ENCODE data around the gene NMT1. TPM values are rescaled to one million over a fixed set of nuclear protein-coding genes. Genes with fewer than 3 reads are reported as not detected.

Gene NMT1
- total and polyA plus RNA-seq, 11 donors: 36.8 to 114 (median 68.7) TPM

DNA sequence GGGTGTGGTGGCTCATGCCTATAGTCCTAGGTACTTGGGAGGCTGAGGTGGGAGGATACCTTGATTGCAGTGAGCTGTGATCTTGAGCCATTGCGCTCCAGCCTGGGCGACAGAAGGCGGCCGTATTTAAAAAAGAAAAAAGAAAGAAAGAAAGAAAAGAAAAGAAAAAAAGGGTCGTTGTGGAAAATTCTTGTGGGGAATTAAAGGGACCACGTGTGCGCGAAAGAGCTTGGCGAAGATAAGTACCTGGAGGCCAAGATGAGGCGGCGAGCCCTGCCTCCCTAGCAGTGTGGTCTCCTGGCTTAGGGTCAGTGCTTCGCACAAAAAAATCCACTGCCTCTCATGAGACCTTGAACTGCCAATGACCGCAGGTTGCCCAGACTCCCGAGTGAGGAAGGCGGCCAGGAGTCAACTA is 728 bp upstream of the NMT1 start:
- Histone ChIP-seq H3K4me1 (peaks cover 2 to 54% (median 41%) of the 10 kb centered on the region in 12 donors), H3K36me3 (no peaks in the 10 kb centered on the region), H3K4me3 (peak overlapping the region; percentile 37 to 94 (median 78)), H3K27ac (peak overlapping the region; percentile 68 to 95 (median 86)), H3K9me3 (no peaks in the 10 kb centered on the region), H3K27me3 (no peaks in the 10 kb centered on the region)
- no peak for TF ChIP-seq POLR2A (IDR thresholded peaks at IDR 0.05)
- TF ChIP-seq, protein P1, sequence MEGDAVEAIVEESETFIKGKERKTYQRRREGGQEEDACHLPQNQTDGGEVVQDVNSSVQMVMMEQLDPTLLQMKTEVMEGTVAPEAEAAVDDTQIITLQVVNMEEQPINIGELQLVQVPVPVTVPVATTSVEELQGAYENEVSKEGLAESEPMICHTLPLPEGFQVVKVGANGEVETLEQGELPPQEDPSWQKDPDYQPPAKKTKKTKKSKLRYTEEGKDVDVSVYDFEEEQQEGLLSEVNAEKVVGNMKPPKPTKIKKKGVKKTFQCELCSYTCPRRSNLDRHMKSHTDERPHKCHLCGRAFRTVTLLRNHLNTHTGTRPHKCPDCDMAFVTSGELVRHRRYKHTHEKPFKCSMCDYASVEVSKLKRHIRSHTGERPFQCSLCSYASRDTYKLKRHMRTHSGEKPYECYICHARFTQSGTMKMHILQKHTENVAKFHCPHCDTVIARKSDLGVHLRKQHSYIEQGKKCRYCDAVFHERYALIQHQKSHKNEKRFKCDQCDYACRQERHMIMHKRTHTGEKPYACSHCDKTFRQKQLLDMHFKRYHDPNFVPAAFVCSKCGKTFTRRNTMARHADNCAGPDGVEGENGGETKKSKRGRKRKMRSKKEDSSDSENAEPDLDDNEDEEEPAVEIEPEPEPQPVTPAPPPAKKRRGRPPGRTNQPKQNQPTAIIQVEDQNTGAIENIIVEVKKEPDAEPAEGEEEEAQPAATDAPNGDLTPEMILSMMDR (IDR thresholded peaks at IDR 0.05): no peak
- intact Hi-C loops (cut with DNase I): loop anchor here in 2 of 10 donors (1.0 to 5.0 kb wide), 4 partner anchors 8 to 72 kb away; partner anchors contain the start of gene PLCD3 (in 2 of the 2)
- 12 to 18% (median 12%) methylated on average over 15 of the region's 15 CpGs for WGBS, 4 donors
- DNase-seq (no peak), ATAC-seq (peak in 1 of 4 donors; percentile 2)

DNA sequence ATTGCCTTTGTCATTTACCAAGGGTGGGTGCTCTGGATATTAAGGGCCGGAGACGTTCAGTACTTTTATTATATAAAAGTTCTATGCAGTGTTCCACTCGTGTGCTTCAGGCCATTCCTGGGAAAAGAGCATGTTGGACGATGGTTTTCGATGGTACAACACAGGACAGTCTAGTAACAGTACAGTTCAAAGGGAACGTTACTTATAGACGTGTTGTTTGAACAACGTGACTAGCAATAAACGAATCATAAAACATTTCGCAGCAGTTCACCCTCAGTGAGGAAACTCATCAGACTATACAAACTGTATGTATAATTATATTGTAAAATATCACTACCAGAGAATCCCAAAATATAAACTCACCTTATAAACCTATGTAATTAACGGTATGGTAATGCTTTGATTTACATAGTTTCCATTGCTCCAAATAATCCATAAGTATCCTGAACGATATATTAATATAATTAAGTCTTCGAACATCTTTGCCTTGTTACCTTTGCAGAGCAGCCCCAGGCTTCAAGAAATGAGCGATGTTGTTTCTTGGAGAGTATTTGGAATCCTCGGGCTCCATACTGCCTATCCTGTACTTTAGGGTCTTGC is 589 bp downstream of the NMT1 start:
- H3K9me3 ChIP-seq: no peaks in the 10 kb centered on the region
- 11 to 13% (median 12%) methylated on average over 15 of the region's 15 CpGs for WGBS, 4 donors
- H3K4me1 ChIP-seq: peaks cover 2 to 65% (median 43%) of the 10 kb centered on the region in 12 donors
- intact Hi-C loops (cut with DNase I): loop anchor here in 2 of 10 donors (2.0 to 5.0 kb wide), 3 partner anchors 36 to 71 kb away; partner anchors contain the start of gene PLCD3 (in 2 of the 2)
- H3K27me3 ChIP-seq: no peaks in the 10 kb centered on the region
- ATAC-seq: no peak
- H3K36me3 ChIP-seq: peaks cover 0 to 5% (median 0%) of the 10 kb centered on the region in 9 donors
- DNase-seq: no peak
- peak overlapping the region; percentile 41 to 94 (median 78) for H3K4me3 ChIP-seq
- TF ChIP-seq POLR2A (IDR thresholded peaks at IDR 0.05): no peak
- TF ChIP-seq, protein P1 (IDR thresholded peaks at IDR 0.05): no peak
- H3K27ac ChIP-seq: peak overlapping the region; percentile 68 to 95 (median 91)

DNA sequence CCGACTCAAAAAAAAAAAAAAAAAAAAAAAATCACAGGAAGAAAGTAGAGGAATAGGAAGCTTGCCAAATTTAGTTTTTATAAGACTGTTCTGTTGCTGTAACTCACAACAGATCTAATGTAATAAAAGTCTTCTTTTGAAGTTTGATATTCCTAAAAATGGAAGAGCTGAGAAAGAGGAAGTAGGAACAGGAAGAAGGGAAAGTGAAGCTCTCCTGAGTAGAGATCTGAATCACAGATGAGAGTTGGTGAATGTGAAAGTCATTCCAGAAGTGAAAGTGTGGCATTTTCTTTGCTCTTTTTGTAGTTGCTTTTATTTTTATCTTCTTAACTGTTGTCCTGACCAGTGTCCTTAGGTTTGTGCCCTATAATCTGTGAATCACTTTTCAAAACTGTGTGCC is 2.1 kb downstream of the NMT1 start:
- intact Hi-C loops (cut with DNase I): loop anchor here in 2 of 10 donors (5.0 kb wide), 2 partner anchors 34 to 69 kb away; partner anchors contain the start of gene PLCD3 (in 1 of the 2)
- no peak for TF ChIP-seq POLR2A (IDR thresholded peaks at IDR 0.05)
- TF ChIP-seq, protein P1 (IDR thresholded peaks at IDR 0.05): no peak
- H3K36me3 ChIP-seq: peaks cover 0 to 15% (median 6%) of the 10 kb centered on the region in 9 donors
- no peak for ATAC-seq
- H3K4me3 ChIP-seq: peak overlapping the region in 1 of 12 donors; percentile 7
- H3K9me3 ChIP-seq: no peaks in the 10 kb centered on the region
- peaks cover 2 to 77% (median 44%) of the 10 kb centered on the region in 12 donors for H3K4me1 ChIP-seq
- no peak for DNase-seq
- H3K27me3 ChIP-seq: no peaks in the 10 kb centered on the region
- H3K27ac ChIP-seq: peak overlapping the region in 1 of 12 donors; percentile 51
- WGBS, 4 donors: 33 to 75% (median 70%) methylated on average over 1 of the region's 1 CpG

DNA sequence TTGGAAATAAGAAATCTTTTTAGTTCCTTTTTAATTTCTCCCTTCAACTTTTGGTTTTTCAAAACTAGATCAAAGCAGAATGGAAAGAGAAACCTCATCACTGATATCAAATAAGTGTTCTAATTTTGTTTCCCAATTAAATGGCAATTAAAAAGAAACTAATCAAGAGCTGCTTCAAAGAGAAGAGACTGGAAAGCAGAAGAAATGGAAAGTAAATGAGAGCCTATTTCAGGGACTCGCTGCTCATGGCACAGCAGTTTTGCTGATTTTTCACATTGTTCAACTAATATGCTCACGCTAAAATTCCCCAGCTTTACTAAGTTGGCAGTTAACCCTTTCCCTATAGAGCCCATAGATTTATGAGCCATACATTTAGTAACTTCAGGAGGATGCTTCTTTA is 6.5 kb downstream of the NMT1 start:
- Histone ChIP-seq H3K9me3 (no peaks in the 10 kb centered on the region), H3K36me3 (peaks cover 0 to 38% (median 24%) of the 10 kb centered on the region in 9 donors), H3K27ac (peak overlapping the region in 1 of 12 donors; percentile 49), H3K4me1 (peaks cover 0 to 58% (median 26%) of the 10 kb centered on the region in 12 donors), H3K27me3 (no peaks in the 10 kb centered on the region), H3K4me3 (no peak overlapping the region)
- 74 to 91% (median 84%) methylated on average over 2 of the region's 2 CpGs for WGBS, 4 donors
- DNase-seq (no peak), ATAC-seq (no peak)
- no peak for TF ChIP-seq POLR2A (IDR thresholded peaks at IDR 0.05)
- TF ChIP-seq, protein P1 (IDR thresholded peaks at IDR 0.05): no peak
- intact Hi-C loops (cut with DNase I): loop anchor here in 1 of 10 donors (2.0 kb wide), 1 partner anchor 57 kb away; no protein-coding TSS in a partner anchor
